Hepatocyte (in vitro differentiated cells): ENCODE results near the gene DXO. TPM values are rescaled to one million over a fixed set of nuclear protein-coding genes. Genes with fewer than 3 reads are reported as not detected.
"Not testable (repeated sequence)": the region's sequence is repeated elsewhere in the genome, so short reads cannot be mapped to it uniquely, and the experiment has no call there.

Experiments
- DNase-seq: peaks from one replicate; pipeline ENCODE4 v3.0.0-alpha.2; 2016; ENCODE audit warnings: low spot score
- H2AFZ ChIP-seq: fragments of 200-600 bp; sonication (generic); 2 replicates; pipeline ENCODE4 v1.6.0; 2016; ENCODE audit warnings: antibody characterized with exemption, mild to moderate bottlenecking
- H3K27ac ChIP-seq: fragments of 200-600 bp; sonication (generic); 2 replicates; pipeline ENCODE4 v1.5.1; 2016; ENCODE audit warnings: mild to moderate bottlenecking
- H3K27me3 ChIP-seq: fragments of 200-600 bp; sonication (generic); 2 replicates; pipeline ENCODE4 v1.6.1; 2016
- H3K36me3 ChIP-seq: fragments of 200-600 bp; sonication (generic); replicated peaks from 2 replicates; pipeline ENCODE4 v1.5.1; 2016; ENCODE audit warnings: low read depth; ENCODE audit not compliant: insufficient read depth
- H3K4me1 ChIP-seq: fragments of 200-600 bp; sonication (generic); 2 replicates; pipeline ENCODE4 v1.5.1; 2016; ENCODE audit warnings: mild to moderate bottlenecking, moderate library complexity; ENCODE audit not compliant: insufficient read depth
- H3K4me2 ChIP-seq: fragments of 200-600 bp; sonication (generic); 2 replicates; pipeline ENCODE4 v1.6.0; 2016
- H3K4me3 ChIP-seq: fragments of 200-600 bp; sonication (generic); 2 replicates; pipeline ENCODE4 v1.5.1; 2016; ENCODE audit warnings: mild to moderate bottlenecking
- H3K79me2 ChIP-seq: fragments of 200-600 bp; sonication (generic); 2 replicates; pipeline ENCODE4 v1.6.0; 2017; ENCODE audit warnings: mild to moderate bottlenecking
- H3K9me2 ChIP-seq: fragments of 200-600 bp; sonication (generic); replicated peaks from 2 replicates; pipeline ENCODE4 v1.6.0; 2017; ENCODE audit warnings: mild to moderate bottlenecking; ENCODE audit not compliant: insufficient read depth
- H3K9me3 ChIP-seq: fragments of 200-600 bp; sonication (generic); 2 replicates; pipeline ENCODE4 v1.5.1; 2016; ENCODE audit warnings: low read depth, mild to moderate bottlenecking
- H4K20me1 ChIP-seq: fragments of 200-600 bp; sonication (generic); 2 replicates; pipeline ENCODE4 v1.6.0; 2016; ENCODE audit warnings: mild to moderate bottlenecking; ENCODE audit not compliant: insufficient read depth, poor library complexity, severe bottlenecking
- EZH2 ChIP-seq: fragments of 200-600 bp; sonication (generic); IDR thresholded peaks from 2 replicates; pipeline ENCODE4 v1.6.1; 2016; ENCODE audit warnings: antibody characterized with exemption, mild to moderate bottlenecking, borderline replicate concordance
- EZH2phosphoT487 ChIP-seq: fragments of 200-600 bp; sonication (generic); IDR thresholded peaks from one replicate; pipeline ENCODE4 v1.6.1; 2018; ENCODE audit warnings: antibody characterized with exemption, mild to moderate bottlenecking, low read depth, moderate library complexity; ENCODE audit not compliant: unreplicated experiment, severe bottlenecking
- WGBS: methylation state at CpG from one replicate; pipeline ENCODE4 v1.1.6; 2016; ENCODE audit warnings: low lambda C conversion rate; ENCODE audit errors: missing lambda C conversion rate; 5-methylcytosine and 5-hydroxymethylcytosine counted together
- polyA plus RNA-seq: library from polyadenylated mRNA; unstranded; fragments of >200 nt; fragmentation: Nextera tagmentation; extraction: Ambion mirVana; gene quantifications from 2 replicates; pipeline ENCODE4 v1.2.1, GENCODE V29; 2016
- total RNA-seq: library from RNA; depleted of rRNA; stranded (reverse); fragments of >200 nt; gene quantifications from 2 replicates; pipeline ENCODE4 v1.2.3, GENCODE V29; 2014
- TF ChIP-seq, protein P1 (sequence below): fragments of 200-600 bp; sonication (generic); IDR thresholded peaks from 2 replicates; pipeline ENCODE4 v1.5.1; 2016; ENCODE audit warnings: antibody characterized with exemption, mild to moderate bottlenecking; ENCODE audit not compliant: poor library complexity

DXO gene
- total and polyA plus RNA-seq, 2 experiments from 2014 or later = 22.2 to 39.3 TPM

- not testable (repeated sequence) for H3K9me3 ChIP-seq, H3K27ac ChIP-seq, H2AFZ ChIP-seq, H3K79me2 ChIP-seq, H3K36me3 ChIP-seq, H3K4me1 ChIP-seq, H3K4me2 ChIP-seq, H3K4me3 ChIP-seq, H3K27me3 ChIP-seq, H3K9me2 ChIP-seq, H4K20me1 ChIP-seq, DNase-seq
- WGBS = 93% methylated on average over 7 of the region's 14 CpGs
Observed at GRCh38 chr6:31994421-31994820, 22.5 kb upstream of the DXO start.

GRCh38 chr6:31989363-31989762 lies 17.4 kb upstream of the DXO start:
- WGBS = no CpG with 5 or more reads among the region's 10 CpGs
- not testable (repeated sequence) for H3K36me3 ChIP-seq, H3K27ac ChIP-seq, H3K4me1 ChIP-seq, H2AFZ ChIP-seq, H3K4me2 ChIP-seq, H4K20me1 ChIP-seq, H3K27me3 ChIP-seq, H3K9me3 ChIP-seq, H3K4me3 ChIP-seq, H3K79me2 ChIP-seq, DNase-seq, H3K9me2 ChIP-seq

DNA sequence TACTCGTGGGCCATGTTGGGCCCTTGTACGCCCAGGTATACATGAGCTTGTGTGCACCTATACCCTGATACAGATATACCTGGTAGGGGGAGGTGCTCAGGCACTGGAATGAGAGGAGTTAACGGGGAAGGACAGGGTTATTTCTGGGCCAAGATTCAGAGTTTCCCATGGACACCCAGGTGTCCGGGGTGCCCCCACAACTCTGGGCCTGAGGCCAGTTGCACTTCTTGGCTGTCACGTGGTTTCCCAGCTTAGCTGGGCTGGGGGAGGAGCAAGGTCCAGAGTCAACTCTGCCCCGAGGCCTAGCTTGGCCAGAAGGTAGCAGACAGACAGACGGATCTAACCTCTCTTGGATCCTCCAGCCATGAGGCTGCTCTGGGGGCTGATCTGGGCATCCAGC lies 9.8 kb upstream of the DXO start, which contains the start of gene C4A:
Gene C4A (plus strand): TSS at position 314 of the 400 bp plus-strand sequence. CDS start 51 bp downstream, at position 365.
- H3K9me2 ChIP-seq, H3K9me3 ChIP-seq, H3K4me3 ChIP-seq, H3K36me3 ChIP-seq, H3K27ac ChIP-seq, H4K20me1 ChIP-seq, H3K4me1 ChIP-seq, H2AFZ ChIP-seq, DNase-seq, H3K79me2 ChIP-seq, H3K4me2 ChIP-seq, H3K27me3 ChIP-seq: not testable (repeated sequence)
- no CpG with 5 or more reads among the region's 7 CpGs for WGBS

GRCh38 chr6:31980998-31981397 lies 9.1 kb upstream of the DXO start:
- not testable (repeated sequence) for H3K4me1 ChIP-seq, H3K36me3 ChIP-seq, DNase-seq, H3K4me3 ChIP-seq, H3K79me2 ChIP-seq, H3K27me3 ChIP-seq, H3K9me3 ChIP-seq, H3K4me2 ChIP-seq, H2AFZ ChIP-seq, H3K27ac ChIP-seq, H3K9me2 ChIP-seq, H4K20me1 ChIP-seq
- no CpG with 5 or more reads among the region's 5 CpGs for WGBS

DNA sequence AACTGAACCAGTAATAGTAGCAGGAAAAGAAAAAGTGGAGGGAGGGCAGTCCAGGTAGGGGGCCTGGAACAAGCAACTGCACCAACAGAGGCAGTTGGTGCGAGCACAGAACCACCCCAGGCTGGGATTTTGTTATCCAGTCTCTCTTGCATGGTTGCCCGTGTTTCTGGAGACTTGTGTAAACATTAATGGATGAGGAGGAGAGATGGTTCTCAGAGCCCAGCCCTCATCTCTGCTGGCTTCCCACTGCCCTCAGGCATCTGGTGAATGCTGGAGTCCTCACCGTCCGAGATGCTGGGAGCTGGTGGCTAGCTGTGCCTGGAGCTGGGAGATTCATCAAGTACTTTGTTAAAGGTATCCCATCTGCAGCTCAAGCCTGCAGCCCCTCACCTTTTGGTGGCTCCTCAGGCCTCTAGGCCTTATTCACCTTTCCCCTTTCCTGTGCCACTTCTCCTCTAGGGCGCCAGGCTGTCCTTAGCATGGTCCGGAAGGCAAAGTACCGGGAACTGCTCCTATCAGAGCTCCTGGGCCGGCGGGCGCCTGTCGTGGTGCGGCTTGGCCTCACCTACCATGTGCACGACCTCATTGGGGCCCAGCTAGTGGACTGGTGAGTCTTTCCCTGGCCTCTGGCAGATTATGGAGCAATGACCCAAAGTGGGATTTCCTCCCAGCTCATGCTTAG lies 8.4 kb upstream of the DXO start:
- H3K9me3 ChIP-seq, H2AFZ ChIP-seq, H3K27ac ChIP-seq, H3K27me3 ChIP-seq, DNase-seq, H3K36me3 ChIP-seq, H3K4me3 ChIP-seq, H3K4me1 ChIP-seq, H3K79me2 ChIP-seq, H3K9me2 ChIP-seq, H4K20me1 ChIP-seq, H3K4me2 ChIP-seq: not testable (repeated sequence)
- 93% methylated on average over 13 of the region's 13 CpGs for WGBS

- Histone ChIP-seq H2AFZ (no peak overlapping the region), H3K4me2 (no peak overlapping the region), H3K36me3 (no peaks in the 10 kb centered on the region), H3K9me3 (no peaks in the 10 kb centered on the region), H3K9me2 (no peaks in the 10 kb centered on the region), H3K27me3 (no peaks in the 10 kb centered on the region), H3K79me2 (peaks cover 5% of the 10 kb centered on the region), H3K4me3 (no peak overlapping the region), H3K4me1 (no peaks in the 10 kb centered on the region), H3K27ac (no peak overlapping the region), H4K20me1 (no peaks in the 10 kb centered on the region)
- WGBS = 100% methylated on average over 3 of the region's 3 CpGs
- no peak for DNase-seq
- no peak for TF ChIP-seq EZH2phosphoT487
- no peak for TF ChIP-seq EZH2
- TF ChIP-seq, protein P1, sequence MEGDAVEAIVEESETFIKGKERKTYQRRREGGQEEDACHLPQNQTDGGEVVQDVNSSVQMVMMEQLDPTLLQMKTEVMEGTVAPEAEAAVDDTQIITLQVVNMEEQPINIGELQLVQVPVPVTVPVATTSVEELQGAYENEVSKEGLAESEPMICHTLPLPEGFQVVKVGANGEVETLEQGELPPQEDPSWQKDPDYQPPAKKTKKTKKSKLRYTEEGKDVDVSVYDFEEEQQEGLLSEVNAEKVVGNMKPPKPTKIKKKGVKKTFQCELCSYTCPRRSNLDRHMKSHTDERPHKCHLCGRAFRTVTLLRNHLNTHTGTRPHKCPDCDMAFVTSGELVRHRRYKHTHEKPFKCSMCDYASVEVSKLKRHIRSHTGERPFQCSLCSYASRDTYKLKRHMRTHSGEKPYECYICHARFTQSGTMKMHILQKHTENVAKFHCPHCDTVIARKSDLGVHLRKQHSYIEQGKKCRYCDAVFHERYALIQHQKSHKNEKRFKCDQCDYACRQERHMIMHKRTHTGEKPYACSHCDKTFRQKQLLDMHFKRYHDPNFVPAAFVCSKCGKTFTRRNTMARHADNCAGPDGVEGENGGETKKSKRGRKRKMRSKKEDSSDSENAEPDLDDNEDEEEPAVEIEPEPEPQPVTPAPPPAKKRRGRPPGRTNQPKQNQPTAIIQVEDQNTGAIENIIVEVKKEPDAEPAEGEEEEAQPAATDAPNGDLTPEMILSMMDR = no peak
Observed at GRCh38 chr6:31979238-31979898, 7.4 kb upstream of the DXO start.
